ENCODE data around the gene PLCD3.
A peak's percentile ranks its signal among the peaks of the same experiment; 100 is the strongest.

DNA sequence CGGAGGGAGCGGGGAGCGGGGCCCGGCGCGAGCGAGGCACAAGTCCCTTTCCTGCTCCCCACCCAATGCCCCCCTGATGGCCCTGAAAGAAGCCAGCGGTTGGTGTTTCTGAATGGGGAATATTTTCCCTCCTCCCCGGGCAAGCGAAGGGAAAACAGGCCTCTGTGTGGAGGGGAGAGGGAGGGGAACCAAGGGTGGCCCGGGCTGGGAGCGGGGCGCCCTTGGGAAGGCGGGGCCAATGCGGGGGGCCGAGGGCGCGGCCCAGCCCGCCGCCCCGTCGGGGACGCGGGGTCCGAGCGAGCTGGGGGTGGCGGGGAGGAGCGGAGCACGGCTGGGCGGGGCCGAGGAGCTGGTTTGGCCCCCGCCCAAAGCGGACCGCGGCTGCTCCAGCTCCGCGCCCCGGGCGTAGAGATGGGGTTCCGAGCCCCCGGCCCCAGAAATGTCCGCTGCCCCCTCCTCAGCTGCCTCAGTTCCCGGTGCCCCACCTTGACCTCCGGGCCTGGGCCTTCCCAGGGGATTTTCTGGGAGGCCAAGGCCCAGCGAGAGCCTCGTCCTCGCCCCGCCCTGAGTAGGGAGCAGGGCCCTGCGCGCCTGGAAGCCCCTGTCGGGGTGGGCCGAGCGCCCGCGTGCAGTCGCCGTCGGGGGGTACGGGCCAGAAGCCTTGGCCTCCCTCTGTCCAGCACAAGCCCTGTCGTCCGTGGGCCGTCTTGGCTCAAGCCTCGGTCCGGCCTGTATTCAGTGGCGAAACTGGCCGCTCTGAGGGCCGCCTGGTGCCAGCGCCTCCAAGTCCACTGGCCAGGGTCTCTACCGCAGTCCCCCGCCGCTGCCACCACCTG is 12.1 kb upstream of the PLCD3 start:
- TF ChIP-seq, protein P1, sequence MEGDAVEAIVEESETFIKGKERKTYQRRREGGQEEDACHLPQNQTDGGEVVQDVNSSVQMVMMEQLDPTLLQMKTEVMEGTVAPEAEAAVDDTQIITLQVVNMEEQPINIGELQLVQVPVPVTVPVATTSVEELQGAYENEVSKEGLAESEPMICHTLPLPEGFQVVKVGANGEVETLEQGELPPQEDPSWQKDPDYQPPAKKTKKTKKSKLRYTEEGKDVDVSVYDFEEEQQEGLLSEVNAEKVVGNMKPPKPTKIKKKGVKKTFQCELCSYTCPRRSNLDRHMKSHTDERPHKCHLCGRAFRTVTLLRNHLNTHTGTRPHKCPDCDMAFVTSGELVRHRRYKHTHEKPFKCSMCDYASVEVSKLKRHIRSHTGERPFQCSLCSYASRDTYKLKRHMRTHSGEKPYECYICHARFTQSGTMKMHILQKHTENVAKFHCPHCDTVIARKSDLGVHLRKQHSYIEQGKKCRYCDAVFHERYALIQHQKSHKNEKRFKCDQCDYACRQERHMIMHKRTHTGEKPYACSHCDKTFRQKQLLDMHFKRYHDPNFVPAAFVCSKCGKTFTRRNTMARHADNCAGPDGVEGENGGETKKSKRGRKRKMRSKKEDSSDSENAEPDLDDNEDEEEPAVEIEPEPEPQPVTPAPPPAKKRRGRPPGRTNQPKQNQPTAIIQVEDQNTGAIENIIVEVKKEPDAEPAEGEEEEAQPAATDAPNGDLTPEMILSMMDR (IDR thresholded peaks at IDR 0.05) = no peak
- peak in 1 of 2 donors; percentile 76 for TF ChIP-seq POLR2AphosphoS5 (IDR thresholded peaks at IDR 0.05; ENCODE audit: insufficient read depth in 1 of 2, low read depth in 1 of 2)
